Myocyte (in vitro differentiated cells): ENCODE data around the gene ART5. TPM values are rescaled to one million over a fixed set of nuclear protein-coding genes. Genes with fewer than 3 reads are reported as not detected.

ENCODE experiments used
- total RNA-seq: library from RNA; depleted of rRNA; stranded (reverse); fragments of >200 nt; gene quantifications from 2 replicates; pipeline ENCODE4 v1.2.3, GENCODE V29; 2014

The ART5 gene
- total RNA-seq, 1 donor from 2014 or later = 0.88 TPM

Other genes with a start within 250 kb of the ART5 start
- gene ART1, start 3.1 kb upstream of the ART5 start, total RNA-seq = 2.4 and 2.7 TPM in 2 replicates
- 0.47 and 0.59 TPM in 2 replicates for gene CHRNA10, start 29.4 kb upstream of the ART5 start, total RNA-seq
- 68.1 and 136 TPM in 2 replicates for gene NUP98, start 155.6 kb upstream of the ART5 start, total RNA-seq
- 11.5 and 13.7 TPM in 2 replicates for gene PGAP2, start 166.6 kb upstream of the ART5 start, total RNA-seq
- gene RHOG, start 199.0 kb upstream of the ART5 start, total RNA-seq = 20.2 and 22.4 TPM in 2 replicates
- 36.3 and 46.4 TPM in 2 replicates for gene STIM1, start 213.7 kb upstream of the ART5 start, total RNA-seq